A549 (cell line): ENCODE results near the gene VASN. TPM values are rescaled to one million over a fixed set of nuclear protein-coding genes. Genes with fewer than 3 reads are reported as not detected.

Experiments used
- ATAC-seq, 2 experiments: fragments of 200-7000 bp in 1 of 2; fragments of >200 bp in 1 of 2; cut with Nextera tagmentation in 1 of 2; cut with Tn5 transposase in 1 of 2; 3 replicates each; pipeline versions ENCODE4 v1.8.0 to v1.9.1; 2018 to 2020; ENCODE audit warnings: mild to moderate bottlenecking in 1 of 2, moderate library complexity in 1 of 2
- CTCF ChIA-PET: fragments of 300-600 bp; sonication (Branson Sonifier 250); formaldehyde crosslinking; extraction: SDS; loops from one replicate; lab custom pipeline; 2021; ENCODE audit warnings: antibody characterized with exemption, inconsistent platforms; lab: Yijun Ruan, JAX
- POLR2A ChIA-PET: fragments of 350-600 bp; formaldehyde crosslinking; extraction: SDS; loops from one replicate; lab custom pipeline; 2021; ENCODE audit warnings: antibody characterized with exemption, inconsistent platforms; lab: Yijun Ruan, JAX
- DNase-seq, 2 experiments: peaks; one replicate each; pipeline versions ENCODE4 v3.0.0 to v3.0.0-alpha.2; 2011 to 2016; ENCODE audit warnings: low read depth in 1 of 2, low spot score in 1 of 2
- FAIRE-seq: peaks from 2 replicates; lab custom pipeline; 2011; peaks lifted over from hg19 to GRCh38; lab: Jason Lieb, UNC
- H3K27ac ChIP-seq, 2 experiments: fragments of >200 bp; sonication (Bioruptor Twin); formaldehyde crosslinking; 3 replicates each; pipeline ENCODE4 v1.5.1; 2016 to 2017
- H3K4me1 ChIP-seq: fragments of >200 bp; sonication (Bioruptor Twin); formaldehyde crosslinking; 3 replicates; pipeline ENCODE4 v1.6.1; 2016
- H3K4me2 ChIP-seq: fragments of >200 bp; sonication (Bioruptor Twin); formaldehyde crosslinking; 3 replicates; pipeline ENCODE4 v1.6.1; 2016
- H3K4me3 ChIP-seq: fragments of >200 bp; sonication (Bioruptor Twin); formaldehyde crosslinking; 3 replicates; pipeline ENCODE4 v1.5.1; 2016
- H3K9me3 ChIP-seq: fragments of >200 bp; sonication (Bioruptor Twin); formaldehyde crosslinking; 3 replicates; pipeline ENCODE4 v1.6.1; 2016
- CEBPB ChIP-seq, 2 experiments: fragments of >200 bp in 1 of 2; sonication (Bioruptor Twin) in 1 of 2; formaldehyde crosslinking in 1 of 2; IDR thresholded peaks; 2 replicates each; pipeline ENCODE4 v1.6.1; 2012 to 2016
- FOXS1 ChIP-seq: fragments of 250-450 bp; sonication (Bioruptor Pico); IDR thresholded peaks from 2 replicates; pipeline ENCODE4 v1.5.0; 2020; ENCODE audit warnings: mild to moderate bottlenecking, moderate library complexity
- GATA3 ChIP-seq: IDR thresholded peaks from 2 replicates; pipeline ENCODE4 v1.6.1; 2012; ENCODE audit warnings: borderline replicate concordance
- JUN ChIP-seq, 2 experiments: fragments of >200 bp; sonication (Bioruptor Twin); formaldehyde crosslinking; IDR thresholded peaks; 2 replicates in 1 of 2; 3 replicates in 1 of 2; pipeline ENCODE4 v1.6.1; 2016 to 2017
- JUNB ChIP-seq: fragments of >200 bp; sonication (Bioruptor Twin); formaldehyde crosslinking; IDR thresholded peaks from 2 replicates; pipeline ENCODE4 v1.6.1; 2016
- MAFK ChIP-seq: fragments of 450-650 bp; IDR thresholded peaks from 2 replicates; pipeline ENCODE4 v1.6.1; 2014; ENCODE audit not compliant: partially characterized antibody
- NFE2L2 ChIP-seq: fragments of 150-350 bp; conservative IDR thresholded peaks from 2 replicates; pipeline ENCODE4 v1.6.1; 2014; ENCODE audit warnings: low read length
- NR3C1 ChIP-seq: fragments of >200 bp; sonication (Bioruptor Twin); formaldehyde crosslinking; IDR thresholded peaks from 3 replicates; pipeline ENCODE4 v1.6.1; 2017
- PHF8 ChIP-seq: fragments of 200-600 bp; sonication (generic); IDR thresholded peaks from 2 replicates; pipeline ENCODE4 v1.6.1; 2016; ENCODE audit warnings: low read depth, mild to moderate bottlenecking, antibody characterized with exemption, moderate library complexity, borderline replicate concordance
- RCOR1 ChIP-seq: fragments of 150-350 bp; IDR thresholded peaks from 2 replicates; pipeline ENCODE4 v1.6.1; 2014; ENCODE audit warnings: antibody characterized with exemption, low read length, low read depth
- SREBF2 ChIP-seq: fragments of 450-650 bp; IDR thresholded peaks from 2 replicates; pipeline ENCODE4 v1.6.1; 2014; ENCODE audit warnings: mild to moderate bottlenecking, moderate library complexity
- TFCP2L1 ChIP-seq: fragments of 250-450 bp; sonication (Bioruptor Pico); IDR thresholded peaks from 2 replicates; pipeline ENCODE4 v1.5.0; 2021; ENCODE audit warnings: mild to moderate bottlenecking
- TP53 ChIP-seq: fragments of 250-450 bp; sonication (Bioruptor Pico); IDR thresholded peaks from 2 replicates; pipeline ENCODE4 v1.5.0; 2021; ENCODE audit warnings: mild to moderate bottlenecking, moderate library complexity
- ZNF302 ChIP-seq: fragments of 250-450 bp; sonication (Bioruptor Pico); IDR thresholded peaks from 2 replicates; pipeline ENCODE4 v1.9.0; 2021; ENCODE audit warnings: inconsistent platforms, mild to moderate bottlenecking, moderate library complexity
- WGBS: methylation state at CpG from one replicate; pipeline ENCODE4 v1.1.6; 2017; ENCODE audit errors: missing lambda C conversion rate; 5-methylcytosine and 5-hydroxymethylcytosine counted together
- polyA plus RNA-seq, 4 experiments: library from polyadenylated mRNA; depleted of rRNA in 3 of 4; stranded (reverse); fragments of >200 nt; fragmentation: RNase III in 1 of 4; extraction: RNeasy Plus Mini Kit Qiagen cat#74134 plus additional on column Dnase treatment in 1 of 4; gene quantifications; 2 replicates in 3 of 4; 3 replicates in 1 of 4; pipeline ENCODE4 v1.2.3, GENCODE V29; 2011 to 2017
- TF ChIP-seq, protein P1 (sequence below): fragments of 150-350 bp; IDR thresholded peaks from 2 replicates; pipeline ENCODE4 v1.6.1; 2014; ENCODE audit warnings: low read depth, mild to moderate bottlenecking, low read length
- TF ChIP-seq, protein P2 (sequence below): IDR thresholded peaks from 2 replicates; pipeline ENCODE4 v1.6.1; 2012
- TF ChIP-seq, protein P3 (sequence below): fragments of >200 bp; sonication (Bioruptor Twin); formaldehyde crosslinking; IDR thresholded peaks from 3 replicates; pipeline ENCODE4 v1.5.1; 2016

VASN gene
- polyA plus RNA-seq, 2 of the 4 experiments (the other 2 are of a cell fraction): 2.3 to 4.0 TPM

DNA sequence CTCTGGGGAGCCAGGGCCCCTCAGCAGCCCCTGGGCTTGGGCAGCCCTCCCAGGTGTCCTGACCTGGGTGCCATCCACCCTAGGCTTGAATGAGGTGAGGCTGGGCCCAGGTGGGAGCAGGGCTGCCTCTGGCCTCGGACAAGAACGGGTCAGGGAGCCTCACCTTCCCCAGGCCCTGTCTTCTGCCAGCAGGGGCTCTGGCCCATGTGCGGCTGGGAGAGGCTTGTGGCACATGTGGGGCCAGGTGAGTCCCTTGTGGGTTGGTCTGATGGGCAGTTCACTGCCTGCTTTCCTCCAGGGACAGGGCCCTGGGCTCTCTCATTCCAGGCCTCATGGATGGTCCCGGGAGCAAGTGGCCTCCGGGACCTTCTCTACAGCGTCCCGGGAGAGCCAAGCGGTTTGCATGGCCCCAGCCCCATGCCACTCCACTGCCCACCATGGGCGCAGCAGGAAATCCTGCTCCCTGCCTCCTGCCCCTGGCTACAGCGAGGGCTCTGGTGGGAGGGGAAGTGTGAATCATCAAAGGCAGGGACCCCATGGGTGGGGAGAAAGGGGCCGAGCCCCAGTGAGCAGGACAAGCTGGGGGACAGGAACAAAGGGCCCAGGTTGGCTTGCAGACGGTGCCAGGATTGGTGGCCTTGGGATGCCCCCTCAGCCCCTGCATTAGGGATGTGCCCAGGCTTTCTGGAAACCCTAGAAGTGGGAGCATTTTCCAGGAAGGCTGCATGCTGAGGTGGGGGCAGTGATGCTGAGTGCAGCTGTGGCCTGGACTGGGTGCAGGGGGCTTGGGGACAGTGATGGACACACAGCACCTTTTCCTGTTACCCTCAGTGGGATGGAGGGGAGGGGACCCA lies 12.2 kb downstream of the VASN start:
- FAIRE-seq: no peak
- TF ChIP-seq, protein P1, sequence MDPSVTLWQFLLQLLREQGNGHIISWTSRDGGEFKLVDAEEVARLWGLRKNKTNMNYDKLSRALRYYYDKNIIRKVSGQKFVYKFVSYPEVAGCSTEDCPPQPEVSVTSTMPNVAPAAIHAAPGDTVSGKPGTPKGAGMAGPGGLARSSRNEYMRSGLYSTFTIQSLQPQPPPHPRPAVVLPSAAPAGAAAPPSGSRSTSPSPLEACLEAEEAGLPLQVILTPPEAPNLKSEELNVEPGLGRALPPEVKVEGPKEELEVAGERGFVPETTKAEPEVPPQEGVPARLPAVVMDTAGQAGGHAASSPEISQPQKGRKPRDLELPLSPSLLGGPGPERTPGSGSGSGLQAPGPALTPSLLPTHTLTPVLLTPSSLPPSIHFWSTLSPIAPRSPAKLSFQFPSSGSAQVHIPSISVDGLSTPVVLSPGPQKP: no peak
- TF ChIP-seq, protein P2, sequence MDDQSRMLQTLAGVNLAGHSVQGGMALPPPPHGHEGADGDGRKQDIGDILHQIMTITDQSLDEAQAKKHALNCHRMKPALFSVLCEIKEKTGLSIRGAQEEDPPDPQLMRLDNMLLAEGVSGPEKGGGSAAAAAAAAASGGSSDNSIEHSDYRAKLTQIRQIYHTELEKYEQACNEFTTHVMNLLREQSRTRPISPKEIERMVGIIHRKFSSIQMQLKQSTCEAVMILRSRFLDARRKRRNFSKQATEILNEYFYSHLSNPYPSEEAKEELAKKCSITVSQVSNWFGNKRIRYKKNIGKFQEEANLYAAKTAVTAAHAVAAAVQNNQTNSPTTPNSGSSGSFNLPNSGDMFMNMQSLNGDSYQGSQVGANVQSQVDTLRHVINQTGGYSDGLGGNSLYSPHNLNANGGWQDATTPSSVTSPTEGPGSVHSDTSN: no peak
- TF ChIP-seq NR3C1 (no peak), NFE2L2 (no peak), FOXS1 (no peak), JUNB (no peak), ZNF302 (CRISPR knock-in tag) (no peak), JUN (IDR thresholded peaks at IDR 0.05) (no peak), RCOR1 (no peak), CEBPB (IDR thresholded peaks at IDR 0.05) (no peak)
- TF ChIP-seq, protein P3, sequence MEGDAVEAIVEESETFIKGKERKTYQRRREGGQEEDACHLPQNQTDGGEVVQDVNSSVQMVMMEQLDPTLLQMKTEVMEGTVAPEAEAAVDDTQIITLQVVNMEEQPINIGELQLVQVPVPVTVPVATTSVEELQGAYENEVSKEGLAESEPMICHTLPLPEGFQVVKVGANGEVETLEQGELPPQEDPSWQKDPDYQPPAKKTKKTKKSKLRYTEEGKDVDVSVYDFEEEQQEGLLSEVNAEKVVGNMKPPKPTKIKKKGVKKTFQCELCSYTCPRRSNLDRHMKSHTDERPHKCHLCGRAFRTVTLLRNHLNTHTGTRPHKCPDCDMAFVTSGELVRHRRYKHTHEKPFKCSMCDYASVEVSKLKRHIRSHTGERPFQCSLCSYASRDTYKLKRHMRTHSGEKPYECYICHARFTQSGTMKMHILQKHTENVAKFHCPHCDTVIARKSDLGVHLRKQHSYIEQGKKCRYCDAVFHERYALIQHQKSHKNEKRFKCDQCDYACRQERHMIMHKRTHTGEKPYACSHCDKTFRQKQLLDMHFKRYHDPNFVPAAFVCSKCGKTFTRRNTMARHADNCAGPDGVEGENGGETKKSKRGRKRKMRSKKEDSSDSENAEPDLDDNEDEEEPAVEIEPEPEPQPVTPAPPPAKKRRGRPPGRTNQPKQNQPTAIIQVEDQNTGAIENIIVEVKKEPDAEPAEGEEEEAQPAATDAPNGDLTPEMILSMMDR: no peak
- no peaks in the 10 kb centered on the region for H3K9me3 ChIP-seq
- no peak for ATAC-seq
- DNase-seq: no peak
- WGBS: 89% methylated on average over 11 of the region's 12 CpGs
- ChIA-PET CTCF (interaction anchor here (25.9 to 32.6 kb wide), 2 partner anchors 19 to 22 kb away, joined by 638 to 833 read pairs; partner anchors contain the start of gene VASN), POLR2A (no interaction called here)
- no peak overlapping the region for H3K4me2 ChIP-seq
- peaks cover 16% of the 10 kb centered on the region; the same call in 2 of the 3 replicates for H3K4me1 ChIP-seq
- no peak overlapping the region for H3K27ac ChIP-seq
- no peak overlapping the region for H3K4me3 ChIP-seq

DNA sequence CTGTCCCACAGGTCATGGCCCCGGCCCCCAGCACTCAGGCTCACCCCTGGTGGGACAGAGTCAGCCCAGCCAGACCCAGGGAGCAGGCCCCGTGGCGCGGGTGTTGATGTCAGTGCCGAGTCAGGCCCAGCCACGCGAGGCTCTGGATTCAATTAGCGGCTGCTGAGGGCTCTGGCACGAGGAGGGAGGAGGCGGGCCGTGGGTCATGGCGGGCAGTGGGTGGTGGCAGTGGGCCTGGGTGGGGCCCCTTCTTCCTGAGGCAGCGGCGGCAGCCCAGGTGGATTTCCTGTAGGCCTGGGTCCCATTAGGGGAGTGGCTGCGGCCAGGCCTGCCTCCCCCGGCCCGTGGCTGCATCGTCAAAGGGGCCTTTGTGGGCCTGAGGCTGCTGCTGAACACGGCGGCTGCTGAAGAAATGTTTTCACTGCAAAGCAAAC lies 12.9 kb downstream of the VASN start:
- peaks cover 12% of the 10 kb centered on the region; the same call in 2 of the 3 replicates for H3K4me1 ChIP-seq
- no peak for DNase-seq
- no peak for ATAC-seq
- 90% methylated on average over 7 of the region's 20 CpGs for WGBS
- FAIRE-seq: no peak
- ChIA-PET POLR2A (no interaction called here), CTCF (interaction anchor here (1.2 to 32.6 kb wide), 3 partner anchors 20 to 54 kb away, joined by 3 to 833 read pairs (median 638); partner anchors contain the start of gene VASN)
- TF ChIP-seq, protein P2: no peak
- no peak for TF ChIP-seq TP53 (CRISPR knock-in tag)
- no peak overlapping the region for H3K4me2 ChIP-seq
- no peak overlapping the region for H3K4me3 ChIP-seq
- H3K9me3 ChIP-seq: no peaks in the 10 kb centered on the region
- no peak overlapping the region for H3K27ac ChIP-seq

DNA sequence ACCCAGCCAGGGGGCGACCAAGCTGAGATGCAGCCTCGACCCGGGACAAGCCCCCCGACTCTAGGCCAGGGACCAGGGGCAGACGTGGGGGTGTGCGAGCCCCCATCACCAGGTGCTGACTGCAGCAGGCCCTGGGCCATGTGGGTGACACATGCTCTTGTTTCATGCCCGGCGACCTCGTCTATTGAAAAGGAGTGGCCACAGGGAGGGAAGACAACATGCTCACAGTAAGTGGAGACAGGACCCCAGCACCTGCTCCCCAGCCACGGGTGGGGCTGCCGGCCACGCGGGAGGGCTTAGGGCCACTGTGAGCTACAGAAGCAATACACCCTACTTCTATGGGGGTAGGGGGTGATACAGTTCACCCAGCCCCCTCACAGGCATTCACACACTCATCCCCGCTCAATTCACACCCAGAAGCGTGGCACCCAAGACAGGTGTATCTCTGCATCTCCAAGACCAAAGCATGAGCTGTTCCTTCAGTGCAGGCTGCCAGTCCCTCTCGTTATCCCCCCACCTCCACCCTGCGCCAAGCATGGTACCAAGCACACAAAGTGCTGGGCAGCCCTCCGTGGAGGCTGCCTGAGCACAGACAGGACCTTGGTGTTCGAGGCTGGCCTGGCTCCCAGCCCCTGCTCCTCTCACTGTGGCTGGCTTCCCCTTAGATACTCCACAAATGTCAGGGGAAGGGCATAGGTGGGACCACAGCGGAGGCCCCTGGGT lies 13.6 kb downstream of the VASN start:
- ATAC-seq (peak in 1 of 2 experiments; percentile 4; a peak in 2 of 6 replicates), FAIRE-seq (no peak), DNase-seq (no peak)
- Histone ChIP-seq H3K27ac (no peak overlapping the region), H3K4me2 (no peak overlapping the region), H3K4me3 (no peak overlapping the region), H3K4me1 (peaks cover 12% of the 10 kb centered on the region; the same call in 2 of the 3 replicates), H3K9me3 (no peaks in the 10 kb centered on the region)
- WGBS: 89% methylated on average over 19 of the region's 20 CpGs
- no peak for TF ChIP-seq FOXS1
- TF ChIP-seq GATA3: no peak
- no peak for TF ChIP-seq MAFK
- TF ChIP-seq ZNF302 (CRISPR knock-in tag): no peak
- TF ChIP-seq PHF8: no peak
- no peak for TF ChIP-seq SREBF2
- TF ChIP-seq NR3C1: no peak
- TF ChIP-seq TFCP2L1 (CRISPR knock-in tag): no peak
- ChIA-PET POLR2A (no interaction called here), CTCF (interaction anchor here (1.2 to 32.6 kb wide), 5 partner anchors 10 to 55 kb away, joined by 3 to 833 read pairs (median 6); partner anchors contain the start of gene VASN)
